ENCODE results near the gene OIT3. TPM values are rescaled to one million over a fixed set of nuclear protein-coding genes. Genes with fewer than 3 reads are reported as not detected.

Gene OIT3
- total and polyA plus RNA-seq, 7 donors: 0.03 to 0.04 (median 0.04) TPM; not detected in 4

GRCh38 chr10:72932259-72933015, 38.9 kb downstream of the OIT3 start:
- Histone ChIP-seq H3K27ac (no peak overlapping the region), H3K4me1 (no peaks in the 10 kb centered on the region), H3K4me3 (no peak overlapping the region), H3K9me3 (no peaks in the 10 kb centered on the region), H3K27me3 (ENCODE audit: insufficient read depth in 3 of 3, low read length in 2 of 3) (no peaks in the 10 kb centered on the region), H3K36me3 (ENCODE audit: insufficient read depth in 1 of 2, low read depth in 1 of 2) (no peaks in the 10 kb centered on the region)
- no peak for TF ChIP-seq CTCF (IDR thresholded peaks at IDR 0.05)
- intact Hi-C loops (cut with DNase I): no loop called here
- no peak for DNase-seq
- no peak for ATAC-seq
- WGBS, 3 donors: 84 to 90% (median 84%) methylated on average over 20 of the region's 20 CpGs

- H3K4me3 ChIP-seq: no peak overlapping the region
- no peak for TF ChIP-seq CTCF (IDR thresholded peaks at IDR 0.05)
- WGBS, 3 donors: 72 to 89% (median 72%) methylated on average over 6 of the region's 6 CpGs
- H3K27ac ChIP-seq: no peak overlapping the region
- no peak for DNase-seq
- no peaks in the 10 kb centered on the region for H3K9me3 ChIP-seq
- no peak for ATAC-seq
- no peaks in the 10 kb centered on the region for H3K36me3 ChIP-seq (ENCODE audit: insufficient read depth in 1 of 2, low read depth in 1 of 2)
- peaks cover 6% of the 10 kb centered on the region for H3K4me1 ChIP-seq
- H3K27me3 ChIP-seq (ENCODE audit: insufficient read depth in 3 of 3, low read length in 2 of 3): no peaks in the 10 kb centered on the region
- intact Hi-C loops (cut with DNase I): no loop called here
These were observed 41.8 kb downstream of the OIT3 start for GRCh38 chr10:72935361-72935760.

- no peak for DNase-seq
- ATAC-seq: no peak
- TF ChIP-seq CTCF (IDR thresholded peaks at IDR 0.05): no peak
- H3K36me3 ChIP-seq (ENCODE audit: insufficient read depth in 1 of 2, low read depth in 1 of 2): no peaks in the 10 kb centered on the region
- H3K9me3 ChIP-seq: no peaks in the 10 kb centered on the region
- H3K4me3 ChIP-seq: no peak overlapping the region
- 72 to 81% (median 78%) methylated on average over 2 of the region's 2 CpGs for WGBS, 3 donors
- H3K27ac ChIP-seq: no peak overlapping the region
- H3K4me1 ChIP-seq: peaks cover 6% of the 10 kb centered on the region
- intact Hi-C loops (cut with DNase I): no loop called here
- no peaks in the 10 kb centered on the region for H3K27me3 ChIP-seq (ENCODE audit: insufficient read depth in 3 of 3, low read length in 2 of 3)
These were observed 50.1 kb downstream of the OIT3 start for GRCh38 chr10:72943498-72944234.

- no peak overlapping the region for H3K4me3 ChIP-seq
- 88 to 100% (median 95%) methylated on average over 1 of the region's 1 CpG for WGBS, 3 donors
- H3K27ac ChIP-seq: no peak overlapping the region
- no peaks in the 10 kb centered on the region for H3K36me3 ChIP-seq (ENCODE audit: insufficient read depth in 1 of 2, low read depth in 1 of 2)
- H3K9me3 ChIP-seq: no peaks in the 10 kb centered on the region
- TF ChIP-seq CTCF (IDR thresholded peaks at IDR 0.05): no peak
- H3K27me3 ChIP-seq (ENCODE audit: insufficient read depth in 3 of 3, low read length in 2 of 3): no peaks in the 10 kb centered on the region
- no peaks in the 10 kb centered on the region for H3K4me1 ChIP-seq
- no peak for DNase-seq
- intact Hi-C loops (cut with DNase I): no loop called here
- no peak for ATAC-seq
These were observed 53.4 kb downstream of the OIT3 start for GRCh38 chr10:72946963-72947362.
